Uterus (tissue), 2 donors: ENCODE data around the gene ADD2.

ENCODE experiments used
- POLR2A ChIP-seq, 2 donors: fragments of 450-650 bp; IDR thresholded peaks; one replicate each; pipeline ENCODE4 v1.6.1; 2016; ENCODE audit warnings: antibody characterized with exemption in 2 of 2, mild to moderate bottlenecking in 1 of 2, moderate library complexity in 1 of 2
- TF ChIP-seq, protein P1 (sequence below), 4 experiments: fragments of 200-600 bp in 2 of 4; fragments of 450-650 bp in 2 of 4; sonication (generic) in 2 of 4; IDR thresholded peaks; one replicate each; pipeline ENCODE4 v1.5.1; 2016 to 2019; ENCODE audit warnings: antibody characterized with exemption in 4 of 4, mild to moderate bottlenecking in 2 of 4, moderate library complexity in 1 of 4

DNA sequence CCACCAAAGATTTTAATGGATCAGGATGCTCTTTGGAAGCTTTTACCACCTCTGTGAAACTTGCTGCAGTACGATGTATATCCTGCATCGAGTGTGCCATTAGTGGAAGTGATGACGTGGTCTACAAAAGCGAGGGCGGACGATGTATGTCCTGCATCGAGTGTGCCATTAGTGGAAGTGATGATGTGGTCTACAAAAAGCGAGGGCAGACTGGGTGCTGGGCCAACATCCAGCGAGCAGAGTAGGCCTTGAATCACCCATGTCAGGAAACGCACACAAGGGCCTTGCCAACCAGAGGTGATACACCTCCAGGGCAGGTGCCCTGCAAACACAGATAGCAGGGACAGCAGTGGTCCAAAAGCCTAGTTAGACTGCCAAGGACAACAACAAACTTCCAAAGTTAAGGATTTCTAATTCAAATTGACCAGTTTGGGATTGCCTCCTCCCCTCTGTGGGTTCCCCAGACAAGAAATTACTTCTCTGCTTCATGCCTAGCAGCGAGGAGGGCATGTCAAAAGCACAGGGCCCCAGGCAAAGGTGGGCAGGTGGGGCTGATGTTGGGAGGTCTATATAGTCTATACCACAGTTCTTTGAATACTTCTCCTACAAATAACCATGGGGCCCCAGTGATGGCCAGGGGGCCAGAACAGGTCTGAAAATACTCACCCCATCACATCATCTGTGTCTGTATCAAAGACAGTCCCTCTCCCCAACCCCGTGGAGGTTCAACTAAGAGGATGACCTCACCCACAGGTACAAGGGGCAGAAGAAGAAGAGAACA, 70.2 kb downstream of the ADD2 start:
- TF ChIP-seq POLR2A (IDR thresholded peaks at IDR 0.05) = no peak
- TF ChIP-seq, protein P1, sequence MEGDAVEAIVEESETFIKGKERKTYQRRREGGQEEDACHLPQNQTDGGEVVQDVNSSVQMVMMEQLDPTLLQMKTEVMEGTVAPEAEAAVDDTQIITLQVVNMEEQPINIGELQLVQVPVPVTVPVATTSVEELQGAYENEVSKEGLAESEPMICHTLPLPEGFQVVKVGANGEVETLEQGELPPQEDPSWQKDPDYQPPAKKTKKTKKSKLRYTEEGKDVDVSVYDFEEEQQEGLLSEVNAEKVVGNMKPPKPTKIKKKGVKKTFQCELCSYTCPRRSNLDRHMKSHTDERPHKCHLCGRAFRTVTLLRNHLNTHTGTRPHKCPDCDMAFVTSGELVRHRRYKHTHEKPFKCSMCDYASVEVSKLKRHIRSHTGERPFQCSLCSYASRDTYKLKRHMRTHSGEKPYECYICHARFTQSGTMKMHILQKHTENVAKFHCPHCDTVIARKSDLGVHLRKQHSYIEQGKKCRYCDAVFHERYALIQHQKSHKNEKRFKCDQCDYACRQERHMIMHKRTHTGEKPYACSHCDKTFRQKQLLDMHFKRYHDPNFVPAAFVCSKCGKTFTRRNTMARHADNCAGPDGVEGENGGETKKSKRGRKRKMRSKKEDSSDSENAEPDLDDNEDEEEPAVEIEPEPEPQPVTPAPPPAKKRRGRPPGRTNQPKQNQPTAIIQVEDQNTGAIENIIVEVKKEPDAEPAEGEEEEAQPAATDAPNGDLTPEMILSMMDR (IDR thresholded peaks at IDR 0.05) = no peak
